K562 (cell line): ENCODE measurements around the gene FLRT1. TPM values are rescaled to one million over a fixed set of nuclear protein-coding genes. Genes with fewer than 3 reads are reported as not detected.

Experiments used
- CBFA2T2 ChIP-seq: fragments of 450-650 bp; conservative IDR thresholded peaks from 2 replicates; pipeline ENCODE4 v1.6.1; 2017; ENCODE audit warnings: mild to moderate bottlenecking
- CTCF ChIP-seq, 3 experiments: IDR thresholded peaks in 2 of 3; conservative IDR thresholded peaks in 1 of 3; 2 replicates each; pipeline ENCODE4 v1.5.1; 2011 to 2012; ENCODE audit warnings: low read length in 3 of 3, mild to moderate bottlenecking in 3 of 3, control low read depth in 2 of 3, improper control_type of control experiment in 1 of 3, inconsistent platforms in 1 of 3, low read depth in 1 of 3, mixed read lengths in 1 of 3, moderate library complexity in 1 of 3; ENCODE audit not compliant: insufficient read depth in 2 of 3
- CTCFL ChIP-seq: IDR thresholded peaks from 2 replicates; pipeline ENCODE4 v1.6.1; 2011; ENCODE audit warnings: borderline replicate concordance, low read depth, mild to moderate bottlenecking, moderate library complexity, low read length; ENCODE audit not compliant: insufficient read depth, poor library complexity, severe bottlenecking
- CXXC5 ChIP-seq: fragments of 250-450 bp; sonication (Bioruptor Pico); IDR thresholded peaks from 2 replicates; pipeline ENCODE4 v1.8.0; 2022; ENCODE audit warnings: inconsistent platforms, mild to moderate bottlenecking, moderate library complexity
- E2F8 ChIP-seq: fragments of 450-650 bp; IDR thresholded peaks from 2 replicates; pipeline ENCODE4 v1.7.1; 2018; ENCODE audit warnings: mild to moderate bottlenecking, low read depth; ENCODE audit not compliant: partially characterized antibody
- FOXJ3 ChIP-seq: sonication (generic); formaldehyde crosslinking; IDR thresholded peaks from 2 replicates; pipeline ENCODE4 v1.4.0; 2020; ENCODE audit warnings: mild to moderate bottlenecking, missing genetic modification reagents
- GABPB2 ChIP-seq: fragments of 250-450 bp; sonication (Bioruptor Pico); conservative IDR thresholded peaks from 2 replicates; pipeline ENCODE4 v1.5.1; 2021; ENCODE audit warnings: mild to moderate bottlenecking
- HDAC1 ChIP-seq, 2 experiments: fragments of 450-650 bp; IDR thresholded peaks; 2 replicates each; pipeline ENCODE4 v1.6.1; 2016 to 2017; ENCODE audit warnings: inconsistent platforms in 1 of 2, mild to moderate bottlenecking in 1 of 2, moderate library complexity in 1 of 2
- HMG20B ChIP-seq: fragments of 250-450 bp; sonication (Bioruptor Pico); IDR thresholded peaks from 2 replicates; pipeline ENCODE4 v1.5.0; 2021; ENCODE audit warnings: mild to moderate bottlenecking
- MED1 ChIP-seq: sonication (generic); formaldehyde crosslinking; IDR thresholded peaks from 2 replicates; pipeline ENCODE4 v1.8.1; 2023; ENCODE audit warnings: missing genetic modification reagents, borderline replicate concordance
- MTA3 ChIP-seq: fragments of 450-650 bp; formaldehyde crosslinking; IDR thresholded peaks from 2 replicates; pipeline ENCODE4 v1.6.1; 2017; ENCODE audit warnings: mild to moderate bottlenecking, borderline replicate concordance
- NFIC ChIP-seq: fragments of 450-650 bp; IDR thresholded peaks from 2 replicates; pipeline ENCODE4 v1.6.1; 2017; ENCODE audit warnings: mild to moderate bottlenecking, inconsistent platforms
- PHF21A ChIP-seq: fragments of 450-650 bp; IDR thresholded peaks from 2 replicates; pipeline ENCODE4 v1.6.1; 2017; ENCODE audit warnings: low read depth, borderline replicate concordance
- SMC3 ChIP-seq: conservative IDR thresholded peaks from 2 replicates; pipeline ENCODE4 v1.6.1; 2011; ENCODE audit warnings: low read depth, low read length, improper control_type of control experiment; ENCODE audit not compliant: insufficient read depth
- TRIM24 ChIP-seq, 2 experiments: fragments of 450-650 bp; IDR thresholded peaks; 2 replicates each; pipeline ENCODE4 v1.6.1; 2016
- ZBTB43 ChIP-seq: sonication (generic); formaldehyde crosslinking; IDR thresholded peaks from 2 replicates; pipeline ENCODE4 v1.8.0; 2023; ENCODE audit warnings: mild to moderate bottlenecking, missing genetic modification reagents
- ZNF316 ChIP-seq: fragments of 450-650 bp; IDR thresholded peaks from 2 replicates; pipeline ENCODE4 v1.6.1; 2016
- ZNF695 ChIP-seq: fragments of 450-650 bp; formaldehyde crosslinking; IDR thresholded peaks from 2 replicates; pipeline ENCODE4 v1.4.0; 2020; ENCODE audit warnings: mild to moderate bottlenecking, moderate library complexity
- polyA plus RNA-seq, 8 experiments: library from polyadenylated mRNA; depleted of rRNA in 4 of 8; stranded (reverse) in 5 of 8; unstranded in 3 of 8; fragments of >200 nt; fragmentation: Nextera tagmentation in 2 of 8; fragmentation: Illumina TruSeq in 1 of 8; extraction: Ambion mirVana in 2 of 8; extraction: Trizol in 1 of 8; gene quantifications; 2 replicates each; pipeline versions ENCODE4 v1.2.1 to v1.2.3, GENCODE V29; 2011 to 2014; ENCODE audit warnings: inconsistent platforms in 1 of 8, missing spikeins in 1 of 8
- total RNA-seq, 7 experiments: library from RNA; depleted of rRNA in 6 of 7; stranded (reverse); fragments of >200 nt in 6 of 7; fragmentation: Illumina TruSeq in 2 of 7; extraction: Trizol in 2 of 7; gene quantifications; 2 replicates each; pipeline versions ENCODE4 v1.2.1 to v1.2.3, GENCODE V29; 2011 to 2021; ENCODE audit warnings: low replicate concordance in 1 of 7
- TF ChIP-seq, protein P1 (sequence below): fragments of 450-650 bp; conservative IDR thresholded peaks from 2 replicates; pipeline ENCODE4 v1.6.1; 2016; ENCODE audit warnings: missing genetic modification characterization, low read depth, mild to moderate bottlenecking, control low read depth, missing compliant biosample characterization

Gene FLRT1
- total and polyA plus RNA-seq, 9 of the 15 experiments (the other 6 are each of a cell fraction or from before 2014, with no cell fraction given): not detected

DNA sequence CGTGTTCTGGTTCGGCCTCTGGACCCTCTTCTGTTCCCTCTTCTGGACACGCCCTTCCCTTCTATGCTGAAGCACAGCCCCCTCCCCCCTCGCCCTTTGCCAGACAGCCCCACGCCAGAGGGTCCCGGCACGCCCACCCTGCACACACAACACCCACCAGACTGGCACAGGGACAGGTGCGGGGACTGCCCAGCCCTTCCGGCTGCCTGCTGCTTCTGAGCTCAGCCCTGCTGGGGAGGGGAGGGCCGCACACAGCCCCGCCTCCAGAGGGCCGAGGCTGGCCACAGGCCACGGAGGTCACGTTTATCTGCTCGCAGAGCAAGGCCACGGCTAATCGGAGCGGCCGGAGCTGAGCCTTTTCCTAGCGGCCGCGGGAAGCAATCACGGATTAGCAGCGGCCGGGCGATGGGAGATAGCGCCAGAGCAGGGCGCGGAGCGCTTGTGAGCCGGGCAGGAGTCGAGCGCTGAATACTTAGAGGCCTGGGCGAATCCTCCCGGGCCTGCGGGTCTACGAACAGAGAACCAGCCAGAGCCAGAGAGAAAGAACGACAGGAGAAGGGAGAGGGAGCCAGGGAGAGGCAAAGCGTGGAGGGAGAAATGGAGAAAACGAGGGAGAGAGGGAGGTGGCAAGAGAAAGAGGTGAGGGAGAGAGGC is 28.0 kb upstream of the FLRT1 start (continued):
- peak; percentile 97 for TF ChIP-seq PHF21A
- TF ChIP-seq TRIM24 (IDR thresholded peaks at IDR 0.05): peak; percentile 78 to 82
- no peak for TF ChIP-seq ZNF695
- peak; percentile 95 for TF ChIP-seq NFIC
- TF ChIP-seq, protein P1, sequence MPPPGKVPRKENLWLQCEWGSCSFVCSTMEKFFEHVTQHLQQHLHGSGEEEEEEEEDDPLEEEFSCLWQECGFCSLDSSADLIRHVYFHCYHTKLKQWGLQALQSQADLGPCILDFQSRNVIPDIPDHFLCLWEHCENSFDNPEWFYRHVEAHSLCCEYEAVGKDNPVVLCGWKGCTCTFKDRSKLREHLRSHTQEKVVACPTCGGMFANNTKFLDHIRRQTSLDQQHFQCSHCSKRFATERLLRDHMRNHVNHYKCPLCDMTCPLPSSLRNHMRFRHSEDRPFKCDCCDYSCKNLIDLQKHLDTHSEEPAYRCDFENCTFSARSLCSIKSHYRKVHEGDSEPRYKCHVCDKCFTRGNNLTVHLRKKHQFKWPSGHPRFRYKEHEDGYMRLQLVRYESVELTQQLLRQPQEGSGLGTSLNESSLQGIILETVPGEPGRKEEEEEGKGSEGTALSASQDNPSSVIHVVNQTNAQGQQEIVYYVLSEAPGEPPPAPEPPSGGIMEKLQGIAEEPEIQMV (tag): no peak
- peak; percentile 68 for TF ChIP-seq CTCFL
- peak; percentile 42; the same call in 1 of the 2 replicates for TF ChIP-seq SMC3
- TF ChIP-seq HDAC1 (IDR thresholded peaks at IDR 0.05): peak; percentile 72 to 99; a peak in 3 of 4 replicates
- TF ChIP-seq ZNF316: no peak
- peak; percentile 100 for TF ChIP-seq CXXC5
- TF ChIP-seq CBFA2T2: peak; percentile 96
- TF ChIP-seq MED1 (CRISPR knock-in tag): no peak
- TF ChIP-seq GABPB2 (CRISPR knock-in tag): no peak
- peak; percentile 74 for TF ChIP-seq E2F8
- no peak for TF ChIP-seq FOXJ3 (CRISPR knock-in tag)
- peak; percentile 46 to 60 (median 47) for TF ChIP-seq CTCF (IDR thresholded peaks at IDR 0.05 in 2 of 3, conservative IDR thresholded peaks at IDR 0.05 in 1 of 3; ENCODE audit: insufficient read depth in 2 of 3, low read depth in 1 of 3, low read length in 3 of 3)
- no peak for TF ChIP-seq ZBTB43 (CRISPR knock-in tag)
- no peak for TF ChIP-seq HMG20B (CRISPR knock-in tag)
- peak; percentile 87 for TF ChIP-seq MTA3
